Naive thymus-derived CD8-positive, alpha-beta T cell (primary cell): ENCODE measurements around the gene GPR35. TPM values are rescaled to one million over a fixed set of nuclear protein-coding genes. Genes with fewer than 3 reads are reported as not detected.
A peak's percentile ranks its signal among the peaks of the same experiment; 100 is the strongest.

Source experiments
- ATAC-seq, 2 donors: fragments of 150-1000 bp; cut with Tn5 transposase in 1 of 2; sonication (Bioruptor Pico), chemical (Tn5 transposase) in 1 of 2; 1 replicate in 1 of 2; 2 replicates in 1 of 2; pipeline ENCODE4 v1.10.0; 2021; ENCODE audit warnings: mild to moderate bottlenecking in 2 of 2, moderate library complexity in 2 of 2
- POLR2A ChIA-PET: fragments of 350-600 bp; sonication (Branson Sonifier 250); formaldehyde crosslinking; loops from one replicate; lab custom pipeline; 2021; ENCODE audit warnings: antibody characterized with exemption; lab: Charles Lee
- DNase-seq, 10 donors: peaks; one replicate each; pipeline versions ENCODE4 v3.0.0 to v3.0.0-alpha.2; 2020 to 2022
- H3K27ac Mint-ChIP-seq, 10 donors: one replicate each; pipeline ENCODE4 v1.8.0; 2020 to 2022; ENCODE audit warnings: mild to moderate bottlenecking in 10 of 10, mixed read lengths in 10 of 10, moderate library complexity in 4 of 10, inconsistent platforms in 1 of 10
- H3K27me3 Mint-ChIP-seq, 5 donors: one replicate each; pipeline ENCODE4 v1.8.0; 2021 to 2022; ENCODE audit warnings: mixed read lengths in 5 of 5
- H3K36me3 Mint-ChIP-seq, 3 donors: one replicate each; pipeline ENCODE4 v1.8.0; 2020 to 2022; ENCODE audit warnings: mixed read lengths in 3 of 3, mild to moderate bottlenecking in 2 of 3, inconsistent platforms in 1 of 3
- H3K4me1 Mint-ChIP-seq, 4 donors: one replicate each; pipeline ENCODE4 v1.8.0; 2021 to 2022; ENCODE audit warnings: mixed read lengths in 4 of 4
- H3K4me3 Mint-ChIP-seq, 10 donors: one replicate each; pipeline ENCODE4 v1.8.0; 2020 to 2022; ENCODE audit warnings: mild to moderate bottlenecking in 10 of 10, mixed read lengths in 10 of 10, moderate library complexity in 6 of 10, inconsistent platforms in 1 of 10
- H3K9me3 Mint-ChIP-seq, 9 donors: one replicate each; pipeline ENCODE4 v1.8.0; 2020 to 2022; ENCODE audit warnings: mixed read lengths in 9 of 9, mild to moderate bottlenecking in 3 of 9, inconsistent platforms in 1 of 9, moderate library complexity in 1 of 9
- polyA plus RNA-seq, 3 donors: library from polyadenylated mRNA; unstranded; fragments of 300-500 nt; fragmentation: Illumina TruSeq; gene quantifications; one replicate each; pipeline ENCODE4 v1.2.3, GENCODE V29; 2021
- total RNA-seq, 8 experiments: library from RNA in 2 of 8; stranded (reverse) in 2 of 8; gene quantifications; one replicate each; pipeline ENCODE4 v1.2.3 and lab custom pipeline; 2021 to 2026

GPR35 gene
- total and polyA plus RNA-seq, 5 experiments from 2014 or later = 1.3 to 9.8 (median 1.7) TPM

DNA sequence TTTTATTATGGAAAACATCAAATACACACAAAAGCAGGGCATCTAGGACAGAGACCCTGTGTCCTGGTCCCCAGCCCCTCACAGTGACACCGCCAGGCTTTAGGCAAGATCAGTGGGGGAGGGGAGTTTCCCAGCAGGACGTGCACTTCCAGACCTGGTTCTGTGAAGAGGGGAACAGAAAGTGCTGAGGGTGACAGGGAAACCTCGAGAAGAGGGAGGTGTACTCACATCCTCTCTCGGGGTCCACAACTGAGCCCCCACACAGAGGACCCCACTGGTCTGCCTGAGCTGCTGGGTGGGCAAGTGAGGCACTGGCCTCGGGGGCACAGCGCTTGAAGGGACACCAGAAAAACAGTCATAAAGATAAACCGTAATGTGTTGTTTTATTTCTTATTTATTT is 4.4 kb upstream of the GPR35 start:
- H3K9me3 Mint-ChIP-seq = peaks cover 0 to 5% (median 0%) of the 10 kb centered on the region in 9 donors
- POLR2A ChIA-PET = interaction anchor here (0.9 to 5.9 kb wide), 5 partner anchors 35 to 1114 kb away, joined by 3 to 62 read pairs (median 13); partner anchors contain the start of genes CAPN10, D2HGDH and DUSP28
- peak overlapping the region in 1 of 10 donors; percentile 80 for H3K4me3 Mint-ChIP-seq
- peaks cover 3 to 16% (median 6%) of the 10 kb centered on the region in 3 donors for H3K36me3 Mint-ChIP-seq
- DNase-seq = peak in 1 of 10 donors; percentile 52
- H3K4me1 Mint-ChIP-seq = peaks cover 24 to 56% (median 53%) of the 10 kb centered on the region in 4 donors
- H3K27me3 Mint-ChIP-seq = no peaks in the 10 kb centered on the region
- peak overlapping the region in 9 of 10 donors; percentile 57 to 99 (median 97) for H3K27ac Mint-ChIP-seq
- ATAC-seq = no peak

DNA sequence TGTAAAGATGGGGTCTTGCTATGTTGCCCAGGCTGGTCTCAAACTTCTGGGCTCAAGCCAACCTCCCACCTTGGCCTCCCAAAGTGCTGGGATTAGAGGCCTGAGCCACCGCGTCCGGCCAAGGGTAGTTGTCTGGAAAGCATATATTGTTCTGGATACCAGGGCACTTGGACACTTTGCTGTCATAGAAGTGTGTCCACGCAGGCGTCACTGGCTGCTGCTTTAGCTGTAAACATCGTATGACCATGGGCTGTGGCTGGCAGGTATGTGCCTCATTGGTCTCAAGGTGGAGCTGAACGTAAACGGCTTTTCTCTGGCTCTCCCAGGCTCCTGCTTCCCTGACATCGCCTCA is 3.2 kb upstream of the GPR35 start:
- POLR2A ChIA-PET = interaction anchor here (0.6 to 5.9 kb wide), 8 partner anchors 10 to 693 kb away, joined by 3 to 62 read pairs (median 4); partner anchors contain the start of genes CAPN10, DUSP28, HDLBP and RNPEPL1
- DNase-seq (peak in 2 of 10 donors; percentile 2 to 50), ATAC-seq (no peak)
- Mint-ChIP-seq H3K27ac (peak overlapping the region; percentile 94 to 99 (median 98)), H3K27me3 (no peaks in the 10 kb centered on the region), H3K4me3 (peak overlapping the region; percentile 66 to 86 (median 80)), H3K4me1 (peaks cover 29 to 64% (median 61%) of the 10 kb centered on the region in 4 donors), H3K9me3 (peaks cover 0 to 5% (median 0%) of the 10 kb centered on the region in 9 donors), H3K36me3 (peaks cover 3 to 14% (median 6%) of the 10 kb centered on the region in 3 donors)

DNA sequence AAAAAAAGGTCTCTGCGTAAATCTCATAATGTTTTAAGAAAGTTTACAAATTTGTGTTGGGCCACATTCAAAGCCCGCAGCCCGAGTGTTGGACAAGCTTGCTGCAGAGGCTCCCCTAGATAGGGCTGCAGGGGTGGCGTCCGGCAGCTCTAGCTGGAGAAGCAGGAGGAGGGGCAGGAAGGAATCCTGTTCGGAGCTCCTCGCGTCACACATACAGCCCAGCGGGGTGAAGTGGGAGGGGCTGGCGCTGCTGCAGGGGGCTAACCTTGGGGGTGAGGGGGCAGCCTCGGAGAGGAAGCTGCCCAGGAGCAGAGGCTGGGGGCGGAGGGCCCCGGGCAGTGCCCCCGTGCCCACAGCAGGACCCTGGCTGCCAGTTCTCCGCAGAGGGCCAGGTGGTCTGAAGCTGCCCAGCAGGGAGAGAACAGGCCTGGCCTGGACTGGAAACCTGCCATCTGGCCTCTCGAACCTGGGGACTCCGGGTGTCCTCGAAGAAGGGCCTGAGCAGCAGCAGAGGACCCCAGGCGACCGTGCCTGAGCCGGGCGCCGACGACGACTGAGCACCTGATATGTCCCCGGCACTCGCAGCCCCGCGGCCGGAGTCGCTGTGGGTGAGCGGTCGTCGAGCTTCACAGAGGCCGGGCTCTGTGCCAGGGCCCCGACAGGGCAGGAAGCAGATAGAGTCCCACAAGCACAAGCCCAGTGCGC is 2.6 kb upstream of the GPR35 start:
- H3K27ac Mint-ChIP-seq = peak overlapping the region; percentile 94 to 99 (median 98)

GRCh38 chr2:240623531-240624010 is 1.7 kb upstream of the GPR35 start:
- H3K27ac Mint-ChIP-seq = peak overlapping the region; percentile 69 to 99 (median 98)
- POLR2A ChIA-PET = interaction anchor here (1.1 to 5.9 kb wide), 3 partner anchors 38 to 58 kb away, joined by 5 to 62 read pairs (median 62); partner anchors contain the start of gene CAPN10
- DNase-seq (peak in 4 of 10 donors; percentile 3 to 63 (median 18)), ATAC-seq (no peak)
- peaks cover 30 to 66% (median 65%) of the 10 kb centered on the region in 4 donors for H3K4me1 Mint-ChIP-seq
- H3K4me3 Mint-ChIP-seq = peak overlapping the region in 8 of 10 donors; percentile 38 to 84 (median 81)
- H3K27me3 Mint-ChIP-seq = no peaks in the 10 kb centered on the region
- no peaks in the 10 kb centered on the region for H3K9me3 Mint-ChIP-seq
- H3K36me3 Mint-ChIP-seq = peaks cover 0 to 8% (median 3%) of the 10 kb centered on the region in 3 donors

More for the DNA sequence above, 2.6 kb upstream of the GPR35 start:
- DNase-seq (peak in 8 of 10 donors; percentile 48 to 75 (median 64)), ATAC-seq (no peak)
- Mint-ChIP-seq H3K4me1 (peaks cover 30 to 66% (median 65%) of the 10 kb centered on the region in 4 donors), H3K9me3 (peaks cover 0 to 4% (median 0%) of the 10 kb centered on the region in 9 donors), H3K4me3 (peak overlapping the region; percentile 63 to 86 (median 82)), H3K36me3 (peaks cover 3 to 13% (median 4%) of the 10 kb centered on the region in 3 donors), H3K27me3 (no peaks in the 10 kb centered on the region)
- POLR2A ChIA-PET = interaction anchor here (0.8 to 5.9 kb wide), 7 partner anchors 14 to 693 kb away, joined by 3 to 62 read pairs (median 5); partner anchors contain the start of genes CAPN10, DUSP28, HDLBP and RNPEPL1

DNA sequence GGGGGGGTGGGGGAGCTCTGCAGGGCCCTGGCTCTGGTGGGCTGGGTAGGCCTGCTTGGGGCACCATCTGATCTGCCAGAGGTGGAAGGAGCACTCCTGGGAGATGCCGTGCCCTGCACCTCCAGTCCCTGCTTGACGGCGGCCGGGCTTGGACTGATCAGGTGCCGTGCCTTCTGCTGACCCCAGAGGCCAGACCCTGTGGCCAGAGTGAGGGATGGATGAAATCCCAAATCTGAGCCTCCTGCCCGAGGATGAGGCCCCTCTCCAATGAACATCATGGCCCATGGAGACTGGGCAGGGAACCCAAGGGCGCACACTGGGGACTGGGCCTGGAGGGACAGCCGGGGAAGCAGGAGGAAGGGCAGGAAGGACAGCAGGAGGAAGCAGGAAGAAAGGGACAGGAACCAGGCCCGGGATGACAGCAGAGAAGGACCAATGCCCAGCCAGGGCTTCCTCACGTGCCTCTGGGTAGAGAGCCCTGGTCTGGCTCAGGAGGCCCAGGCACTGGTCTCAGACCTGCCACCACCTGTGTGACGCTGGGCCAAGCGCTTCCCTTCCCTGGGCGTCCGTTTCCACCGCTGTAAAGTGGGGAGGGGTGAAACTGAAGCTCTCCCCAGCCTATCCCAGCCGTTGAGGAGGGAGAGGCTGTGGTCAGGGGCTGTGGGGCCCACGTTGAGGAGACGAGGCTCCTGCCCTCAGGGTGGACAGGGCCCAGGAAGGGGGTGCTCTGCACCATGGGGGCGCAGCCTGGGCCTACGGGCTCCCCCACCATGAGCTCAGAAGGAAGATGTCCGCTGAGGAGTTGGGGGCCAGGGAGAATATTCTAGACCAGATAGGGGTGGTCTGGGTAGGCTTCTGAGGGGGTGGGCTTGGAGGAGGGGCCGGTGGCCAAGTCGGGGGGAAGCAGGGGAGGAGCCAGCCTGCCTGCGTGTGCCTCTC is 1.0 kb upstream of the GPR35 start:
- DNase-seq (peak in 2 of 10 donors; percentile 0 to 61), ATAC-seq (no peak)
- Mint-ChIP-seq H3K9me3 (no peaks in the 10 kb centered on the region), H3K36me3 (peaks cover 0 to 3% (median 0%) of the 10 kb centered on the region in 3 donors), H3K27ac (peak overlapping the region; percentile 74 to 99 (median 92)), H3K27me3 (no peaks in the 10 kb centered on the region), H3K4me3 (peak overlapping the region in 9 of 10 donors; percentile 47 to 84 (median 73)), H3K4me1 (peaks cover 30 to 64% (median 62%) of the 10 kb centered on the region in 4 donors)
- POLR2A ChIA-PET = interaction anchor here (0.7 to 5.9 kb wide), 5 partner anchors 12 to 64 kb away, joined by 3 to 62 read pairs (median 10); partner anchors contain the start of gene CAPN10

DNA sequence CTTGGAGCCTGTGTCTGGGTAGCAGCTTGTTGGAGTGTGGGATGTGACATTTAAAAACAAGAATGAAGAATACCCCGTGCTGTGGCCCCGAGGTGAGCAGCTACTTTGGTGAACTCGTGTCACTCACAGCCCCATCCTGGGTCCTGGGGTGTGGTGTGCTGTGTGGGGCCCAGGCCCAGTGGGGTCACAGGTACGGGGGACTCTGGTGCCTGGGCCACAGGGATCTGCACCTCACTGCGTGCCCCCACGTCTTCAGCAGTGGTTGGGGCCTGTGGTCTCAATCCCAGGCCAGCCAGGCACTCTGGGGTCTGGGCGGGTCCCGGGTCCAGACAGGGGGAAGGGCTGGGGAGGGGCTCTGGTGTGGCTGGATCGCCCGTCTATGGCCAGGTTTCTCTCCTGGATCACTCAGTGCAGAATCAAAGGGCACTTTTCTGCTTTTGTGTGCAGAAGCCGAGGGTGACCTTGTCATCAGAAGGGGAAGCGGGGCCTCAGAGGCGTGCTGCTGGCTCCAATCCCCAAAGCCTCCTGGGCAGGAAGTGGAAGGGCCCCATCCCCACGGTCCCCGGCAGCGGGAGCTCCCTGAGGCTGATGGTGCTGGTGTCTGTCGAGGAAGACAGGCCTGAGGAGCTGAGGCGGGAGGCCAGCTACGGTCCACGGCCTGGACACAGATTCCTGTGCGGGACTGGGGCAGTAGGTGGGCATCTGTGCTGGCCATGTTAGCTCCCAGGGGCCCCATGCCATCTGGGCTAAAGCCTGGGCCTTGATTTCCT is 1.4 kb downstream of the GPR35 start:
- POLR2A ChIA-PET = interaction anchor here (0.6 to 1.2 kb wide), 2 partner anchors 66 to 563 kb away, joined by 3 read pairs; no protein-coding TSS in a partner anchor
- no peaks in the 10 kb centered on the region for H3K27me3 Mint-ChIP-seq
- H3K9me3 Mint-ChIP-seq = no peaks in the 10 kb centered on the region
- DNase-seq = peak in 3 of 10 donors; percentile 0 to 55 (median 27)
- peak overlapping the region; percentile 25 to 86 (median 74) for H3K27ac Mint-ChIP-seq
- peak overlapping the region in 6 of 10 donors; percentile 12 to 65 (median 38) for H3K4me3 Mint-ChIP-seq
- H3K4me1 Mint-ChIP-seq = peaks cover 27 to 51% (median 46%) of the 10 kb centered on the region in 4 donors
- peak in 1 of 2 donors; percentile 10 for ATAC-seq
- no peaks in the 10 kb centered on the region for H3K36me3 Mint-ChIP-seq

- Mint-ChIP-seq H3K9me3 (peaks cover 0 to 9% (median 2%) of the 10 kb centered on the region in 9 donors), H3K36me3 (peaks cover 0 to 2% (median under 1%) of the 10 kb centered on the region in 3 donors), H3K27ac (peak overlapping the region in 2 of 10 donors; percentile 38 to 51), H3K4me1 (peaks cover 20 to 39% (median 36%) of the 10 kb centered on the region in 4 donors), H3K27me3 (no peaks in the 10 kb centered on the region), H3K4me3 (no peak overlapping the region)
- POLR2A ChIA-PET = interaction anchor here (0.6 kb wide), 1 partner anchor 562 kb away, joined by 3 read pairs; no protein-coding TSS in a partner anchor
- ATAC-seq (no peak), DNase-seq (peak in 1 of 10 donors; percentile 45)
These were observed 2.6 kb downstream of the GPR35 start for GRCh38 chr2:240627736-240628506.

DNA sequence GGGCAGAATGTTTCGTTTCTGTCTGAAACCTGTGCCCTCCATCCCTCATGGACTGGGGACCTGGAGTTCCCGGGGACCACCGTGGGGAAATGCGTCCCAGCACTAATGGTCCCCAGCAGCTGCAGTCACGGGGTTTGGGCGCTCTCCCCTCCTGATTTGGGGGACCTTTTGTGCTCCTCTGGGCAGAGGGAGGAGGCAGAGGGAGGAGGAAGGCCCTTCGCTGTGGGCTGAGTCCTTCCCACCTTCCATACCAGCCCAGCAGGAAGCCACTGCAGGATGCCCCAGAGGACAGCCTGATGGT is 3.2 kb downstream of the GPR35 start:
- POLR2A ChIA-PET = interaction anchor here (1.5 kb wide), 1 partner anchor 63 kb away, joined by 4 read pairs; no protein-coding TSS in a partner anchor
- ATAC-seq = no peak
- Mint-ChIP-seq H3K9me3 (peaks cover 0 to 15% (median 8%) of the 10 kb centered on the region in 9 donors), H3K27ac (peak overlapping the region in 1 of 10 donors; percentile 51), H3K4me3 (no peak overlapping the region), H3K27me3 (no peaks in the 10 kb centered on the region), H3K4me1 (peaks cover 18 to 34% (median 30%) of the 10 kb centered on the region in 4 donors), H3K36me3 (peaks cover 0 to 8% (median 6%) of the 10 kb centered on the region in 3 donors)
- DNase-seq = peak in 1 of 10 donors; percentile 57

- Mint-ChIP-seq H3K27ac (no peak overlapping the region), H3K9me3 (peaks cover 0 to 20% (median 10%) of the 10 kb centered on the region in 9 donors), H3K4me3 (no peak overlapping the region), H3K4me1 (peaks cover 16 to 28% (median 27%) of the 10 kb centered on the region in 4 donors), H3K27me3 (no peaks in the 10 kb centered on the region), H3K36me3 (peaks cover 0 to 10% (median 10%) of the 10 kb centered on the region in 3 donors)
- POLR2A ChIA-PET = interaction anchor here (1.5 kb wide), 1 partner anchor 63 kb away, joined by 4 read pairs; no protein-coding TSS in a partner anchor
- ATAC-seq (no peak), DNase-seq (peak in 1 of 10 donors; percentile 50)
These were observed 3.7 kb downstream of the GPR35 start for GRCh38 chr2:240628808-240629618.

- POLR2A ChIA-PET = interaction anchor here (1.5 kb wide), 1 partner anchor 64 kb away, joined by 4 read pairs; no protein-coding TSS in a partner anchor
- no peak overlapping the region for H3K4me3 Mint-ChIP-seq
- ATAC-seq (no peak), DNase-seq (no peak)
- H3K36me3 Mint-ChIP-seq = peaks cover 0 to 16% (median 15%) of the 10 kb centered on the region in 3 donors
- peak overlapping the region in 1 of 10 donors; percentile 83 for H3K27ac Mint-ChIP-seq
- H3K4me1 Mint-ChIP-seq = peaks cover 15 to 23% (median 21%) of the 10 kb centered on the region in 4 donors
- peaks cover 0 to 26% (median 10%) of the 10 kb centered on the region in 9 donors for H3K9me3 Mint-ChIP-seq
- no peaks in the 10 kb centered on the region for H3K27me3 Mint-ChIP-seq
These were observed 4.3 kb downstream of the GPR35 start for GRCh38 chr2:240629619-240629967.
